Body of pancreas (tissue), 4 donors: ENCODE results near the gene MAST4. TPM values are rescaled to one million over a fixed set of nuclear protein-coding genes. Genes with fewer than 3 reads are reported as not detected.

Experiments
- ATAC-seq: fragments of 150-250 bp; one replicate; pipeline ENCODE4 v1.9.1; 2016
- DNase-seq, 4 donors: peaks; one replicate each; pipeline ENCODE4 v3.0.0-alpha.2; 2019
- H3K27ac ChIP-seq, 4 donors: fragments of 200-600 bp; sonication (generic); 1 replicate in 3 of 4; 2 replicates in 1 of 4; pipeline versions ENCODE4 v1.5.1 to v1.6.1; 2016 to 2019; ENCODE audit warnings: mild to moderate bottlenecking in 1 of 4, mixed read lengths in 1 of 4, moderate library complexity in 1 of 4
- H3K27me3 ChIP-seq, 2 donors: fragments of 200-600 bp; sonication (generic); one replicate each; pipeline ENCODE4 v1.6.0; 2016; ENCODE audit warnings: mild to moderate bottlenecking in 1 of 2
- H3K36me3 ChIP-seq, 2 donors: fragments of 200-600 bp; sonication (generic); replicated peaks in 1 of 2; 2 replicates each; pipeline ENCODE4 v1.5.1; 2016; ENCODE audit warnings: low read depth in 2 of 2; ENCODE audit not compliant: insufficient read depth in 1 of 2
- H3K4me1 ChIP-seq: fragments of 200-600 bp; sonication (generic); one replicate; pipeline ENCODE4 v1.6.0; 2016
- H3K4me3 ChIP-seq, 2 donors: fragments of 200-600 bp; sonication (generic); 1 replicate in 1 of 2; 2 replicates in 1 of 2; pipeline ENCODE4 v1.5.1; 2016 to 2019
- H3K9me3 ChIP-seq, 3 donors: fragments of 200-600 bp; sonication (generic); 1 replicate in 2 of 3; 2 replicates in 1 of 3; pipeline ENCODE4 v1.5.1; 2016
- CTCF ChIP-seq, 7 experiments: fragments of 450-650 bp in 4 of 7; fragments of 200-600 bp in 3 of 7; sonication (generic) in 3 of 7; IDR thresholded peaks; one replicate each; pipeline ENCODE4 v1.5.1; 2016 to 2019; ENCODE audit warnings: antibody characterized with exemption in 7 of 7
- POLR2A ChIP-seq, 3 donors: fragments of 450-650 bp; IDR thresholded peaks; one replicate each; pipeline ENCODE4 v1.6.1; 2016; ENCODE audit warnings: antibody characterized with exemption in 3 of 3, mild to moderate bottlenecking in 2 of 3
- WGBS, 2 donors: methylation state at CpG; one replicate each; pipeline ENCODE4 v1.1.5; 2017; 5-methylcytosine and 5-hydroxymethylcytosine counted together
- intact Hi-C: fragments of 100-400 bp; cut with DNase I; formaldehyde crosslinking; loops from one replicate; pipeline ENCODE4 v1.15.1; 2023
- total RNA-seq, 2 donors: library from RNA; depleted of rRNA; stranded (reverse); fragments of >200 nt; gene quantifications; one replicate each; pipeline ENCODE4 v1.1.0, GENCODE V29; 2016

Gene MAST4
- total RNA-seq, 2 donors from 2014 or later: 17.9 to 29.7 TPM

GRCh38 chr5:66701244-66701643 is 105.1 kb downstream of the MAST4 start:
- no peak overlapping the region for H3K4me3 ChIP-seq
- peaks cover 4% of the 10 kb centered on the region for H3K4me1 ChIP-seq
- DNase-seq: no peak
- no peak for ATAC-seq
- H3K27me3 ChIP-seq: no peaks in the 10 kb centered on the region
- WGBS, 2 donors: 84 to 97% methylated on average over 1 of the region's 1 CpG
- intact Hi-C loops: no loop called here
- H3K36me3 ChIP-seq: no peaks in the 10 kb centered on the region
- H3K9me3 ChIP-seq: no peaks in the 10 kb centered on the region
- TF ChIP-seq CTCF (IDR thresholded peaks at IDR 0.05) (no peak), POLR2A (IDR thresholded peaks at IDR 0.05) (no peak)
- no peak overlapping the region for H3K27ac ChIP-seq

GRCh38 chr5:66702426-66702825 is 106.2 kb downstream of the MAST4 start:
- ATAC-seq (no peak), DNase-seq (no peak)
- Histone ChIP-seq H3K4me3 (no peak overlapping the region), H3K4me1 (peaks cover 4% of the 10 kb centered on the region), H3K27ac (no peak overlapping the region), H3K36me3 (no peaks in the 10 kb centered on the region), H3K9me3 (no peaks in the 10 kb centered on the region), H3K27me3 (no peaks in the 10 kb centered on the region)
- intact Hi-C loops: no loop called here
- WGBS, 2 donors: 67 to 82% methylated on average over 3 of the region's 3 CpGs
- TF ChIP-seq CTCF (IDR thresholded peaks at IDR 0.05): no peak
- TF ChIP-seq POLR2A (IDR thresholded peaks at IDR 0.05): no peak

- Histone ChIP-seq H3K4me1 (peaks cover 4% of the 10 kb centered on the region), H3K9me3 (no peaks in the 10 kb centered on the region), H3K4me3 (no peak overlapping the region), H3K27ac (no peak overlapping the region), H3K27me3 (no peaks in the 10 kb centered on the region), H3K36me3 (no peaks in the 10 kb centered on the region)
- no peak for ATAC-seq
- 27 to 30% methylated on average over 3 of the region's 3 CpGs for WGBS, 2 donors
- TF ChIP-seq CTCF (IDR thresholded peaks at IDR 0.05): no peak
- no peak for TF ChIP-seq POLR2A (IDR thresholded peaks at IDR 0.05)
- intact Hi-C loops: no loop called here
- no peak for DNase-seq
Measured at GRCh38 chr5:66704790-66705425, 108.7 kb downstream of the MAST4 start.

- DNase-seq (no peak), ATAC-seq (no peak)
- intact Hi-C loops: no loop called here
- Histone ChIP-seq H3K27ac (no peak overlapping the region), H3K4me1 (peaks cover 4% of the 10 kb centered on the region), H3K27me3 (no peaks in the 10 kb centered on the region), H3K4me3 (no peak overlapping the region), H3K36me3 (no peaks in the 10 kb centered on the region), H3K9me3 (no peaks in the 10 kb centered on the region)
- WGBS, 2 donors: 35 to 44% methylated on average over 1 of the region's 1 CpG
- TF ChIP-seq CTCF (IDR thresholded peaks at IDR 0.05): no peak
Measured at GRCh38 chr5:66708368-66708767, 112.2 kb downstream of the MAST4 start.

GRCh38 chr5:66710557-66711088 is 114.4 kb downstream of the MAST4 start:
- TF ChIP-seq CTCF (IDR thresholded peaks at IDR 0.05) (no peak), POLR2A (IDR thresholded peaks at IDR 0.05) (no peak)
- 72 to 86% methylated on average over 5 of the region's 5 CpGs for WGBS, 2 donors
- Histone ChIP-seq H3K27ac (no peak overlapping the region), H3K27me3 (no peaks in the 10 kb centered on the region), H3K4me3 (no peak overlapping the region), H3K9me3 (no peaks in the 10 kb centered on the region), H3K36me3 (no peaks in the 10 kb centered on the region), H3K4me1 (no peaks in the 10 kb centered on the region)
- intact Hi-C loops: no loop called here
- DNase-seq: peak in 2 of 4 donors; percentile 9 to 19
- ATAC-seq: no peak
